Stimulated activated CD8-positive, alpha-beta memory T cell treated with anti-CD3 and anti-CD28 coated beads, Interleukin-4, amount 100 ng/mL, for 4 hours (primary cell): ENCODE data around the gene FOXP3.
"Not testable (repeated sequence)": the region's sequence is repeated elsewhere in the genome, so short reads cannot be mapped to it uniquely, and the experiment has no call there.

Source experiments
- DNase-seq, 2 donors: peaks; one replicate each; pipeline ENCODE4 v3.0.0-alpha.2; 2020; ENCODE audit warnings: low read depth in 2 of 2, low spot score in 1 of 2

FOXP3 gene

DNA sequence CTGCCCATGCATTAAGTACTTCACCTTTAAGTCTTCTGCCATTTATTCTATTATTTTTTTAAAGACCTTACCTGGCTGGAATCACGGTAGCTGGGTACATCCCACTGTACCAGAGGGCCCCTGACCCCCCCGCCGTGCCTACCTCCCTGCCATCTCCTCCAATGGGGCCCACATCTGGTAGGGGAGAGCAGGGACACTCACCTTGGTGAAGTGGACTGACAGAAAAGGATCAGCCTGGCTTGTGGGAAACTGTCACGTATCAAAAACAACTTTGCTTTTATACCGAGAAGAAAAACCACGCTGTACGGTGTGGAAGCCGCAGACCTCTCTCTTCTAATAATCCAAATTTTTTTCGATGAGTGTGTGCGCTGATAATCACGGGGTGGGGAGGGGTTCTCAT is at the start of gene FOXP3:
Gene FOXP3 (minus strand): TSS at position 251 of the 400 bp plus-strand sequence. CDS start 6,205 bp downstream, outside the sequence.
- DNase-seq = no peak

GRCh38 chrX:49312176-49312575 is 47.7 kb upstream of the FOXP3 start:
- no peak for DNase-seq

GRCh38 chrX:49310371-49310770 is 45.9 kb upstream of the FOXP3 start:
- DNase-seq = no peak

DNA sequence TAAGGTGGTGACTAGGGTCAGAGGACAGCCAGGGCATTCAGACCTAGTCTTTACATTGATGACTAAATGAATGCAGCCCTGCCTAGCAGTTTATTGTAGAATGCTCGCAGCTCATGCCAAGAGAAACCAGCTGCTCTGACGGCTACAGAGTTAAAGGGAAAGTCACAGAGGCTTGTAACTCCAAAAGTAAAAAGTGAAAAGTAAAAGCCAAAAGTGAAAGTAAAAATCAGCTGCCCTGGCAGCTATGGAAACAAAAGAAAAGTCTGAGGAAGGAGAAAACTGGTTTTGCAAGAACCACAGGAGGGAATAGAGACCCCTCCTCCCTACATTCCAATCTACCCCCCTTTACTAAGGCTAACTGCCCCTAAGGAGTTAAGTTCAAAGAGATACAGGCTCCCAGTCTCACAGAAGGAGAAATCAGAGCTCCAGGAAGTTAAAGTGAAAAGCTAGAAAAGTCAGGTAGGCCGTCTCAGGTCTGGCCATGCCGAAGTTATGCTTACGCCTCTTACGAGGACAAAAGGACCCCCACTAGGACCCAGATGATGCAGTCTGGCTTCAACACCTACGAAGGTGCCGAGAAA is 45.0 kb upstream of the FOXP3 start:
- DNase-seq = no peak

DNA sequence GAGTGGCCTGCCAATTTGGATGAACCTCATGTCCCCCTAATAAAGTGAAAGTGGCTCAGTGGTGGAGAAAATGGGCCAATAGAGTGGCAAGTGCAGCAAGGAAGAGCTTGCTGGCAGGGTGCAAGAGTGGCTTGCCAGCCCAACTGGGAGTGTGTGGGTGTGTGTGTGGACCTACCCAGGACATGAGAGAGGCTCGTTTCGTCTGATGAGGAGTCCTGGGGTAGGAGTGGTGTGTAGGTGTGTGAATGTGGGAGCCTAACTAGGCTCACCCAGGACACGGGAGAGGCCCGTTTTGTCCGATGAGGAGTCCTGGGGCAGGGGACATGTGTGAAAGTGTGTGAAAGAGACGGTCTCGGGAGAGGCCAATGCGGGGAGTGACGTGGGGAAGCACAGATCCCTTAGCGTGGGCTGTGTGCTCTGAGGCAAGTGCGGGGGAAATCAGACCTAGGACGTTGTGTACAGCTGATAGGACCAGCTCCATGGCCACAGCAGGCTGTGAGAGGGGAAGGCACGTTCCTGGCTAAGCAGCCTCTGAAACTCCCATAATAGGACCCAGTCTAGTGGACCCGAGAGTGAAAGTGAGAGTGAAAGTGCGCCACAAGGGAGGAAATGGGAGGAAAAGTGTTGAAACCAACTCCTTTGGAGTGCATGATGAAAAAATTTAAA is 44.2 kb upstream of the FOXP3 start:
- no peak for DNase-seq

GRCh38 chrX:49307775-49308174 is 43.3 kb upstream of the FOXP3 start:
- DNase-seq = not testable (repeated sequence)

DNA sequence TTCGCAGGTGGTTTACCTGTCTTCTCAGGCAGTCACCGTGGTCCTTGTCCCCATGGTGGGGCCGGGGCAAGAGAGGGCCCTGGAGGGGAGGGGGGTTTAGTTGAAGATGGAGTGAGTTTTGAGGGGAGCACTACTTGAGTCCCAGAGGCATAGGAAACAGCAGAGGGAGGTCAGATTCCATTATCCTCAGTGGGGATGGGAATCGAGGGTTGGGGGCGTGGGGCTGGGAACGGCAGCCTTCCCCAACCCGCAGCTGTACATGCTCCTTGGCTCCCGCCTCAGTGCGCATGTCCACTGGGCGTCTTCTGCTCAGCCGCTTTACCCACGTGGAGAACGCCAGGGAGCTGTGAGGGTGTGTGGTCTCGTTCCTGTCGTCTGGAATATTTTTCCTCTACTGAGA is 38.8 kb upstream of the FOXP3 start, which contains the start of gene GAGE10:
Gene GAGE10 (plus strand): TSS at position 301 of the 400 bp plus-strand sequence. CDS start 1,214 bp downstream, outside the sequence.
- DNase-seq = no peak

DNA sequence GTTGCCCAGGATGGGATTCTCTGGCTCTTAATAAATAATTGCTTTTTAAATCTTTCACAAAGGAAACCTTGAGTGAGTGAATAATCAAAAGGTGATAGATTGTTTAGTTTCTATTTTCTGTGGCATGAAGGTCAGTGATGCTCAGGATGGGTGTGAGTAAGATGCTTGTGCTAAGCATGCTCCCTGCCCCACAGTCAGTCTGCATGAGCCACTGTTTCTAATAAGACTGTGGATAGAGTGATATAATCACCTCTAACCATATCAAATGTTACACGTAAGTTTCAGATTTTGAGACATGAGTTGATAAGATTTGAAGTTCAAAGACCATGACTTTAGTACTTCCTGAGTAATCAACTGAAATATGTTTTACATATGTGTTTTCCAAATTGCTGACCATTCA is 36.2 kb upstream of the FOXP3 start:
- DNase-seq = no peak

- not testable (repeated sequence) for DNase-seq
Observed at GRCh38 chrX:49299293-49299692, 34.8 kb upstream of the FOXP3 start.

- no peak for DNase-seq
Observed at GRCh38 chrX:49292400-49293362, 28.2 kb upstream of the FOXP3 start.

DNA sequence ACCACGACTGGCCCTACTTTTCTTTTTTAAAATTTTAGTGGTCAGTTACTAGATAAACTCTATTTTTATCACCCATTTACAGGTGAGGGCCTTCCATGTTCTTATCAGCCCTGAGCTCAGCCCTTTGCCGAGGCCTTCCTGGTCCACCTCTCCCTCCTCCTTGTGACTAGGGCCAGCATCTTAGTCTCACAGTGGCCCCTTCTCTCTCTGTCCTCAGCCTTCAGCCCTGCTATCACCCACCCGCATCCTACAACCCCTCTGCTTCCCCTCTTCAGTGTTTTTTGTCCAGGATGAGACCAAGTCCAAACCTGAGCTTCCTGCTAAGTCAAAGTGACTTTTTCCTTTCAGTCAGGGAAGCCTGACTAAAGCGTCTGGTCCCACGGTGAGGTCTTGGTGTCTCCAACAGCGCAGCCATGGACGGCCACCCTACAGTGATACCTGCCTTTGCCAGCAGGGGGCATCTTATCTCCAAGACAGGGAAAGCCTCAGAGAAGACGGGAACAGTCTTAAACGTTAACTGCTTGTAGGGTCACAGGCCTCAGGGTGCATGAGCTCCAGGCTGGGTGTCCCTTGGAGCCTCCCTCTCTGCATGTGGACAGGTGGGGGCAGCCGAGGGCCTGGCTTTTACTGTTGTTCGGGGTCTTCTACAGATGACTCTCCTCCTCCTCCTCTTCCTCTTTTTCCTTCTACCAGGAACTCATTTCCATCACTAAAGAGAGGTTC is 27.3 kb upstream of the FOXP3 start:
- DNase-seq = peak in 1 of 2 donors; percentile 41

DNA sequence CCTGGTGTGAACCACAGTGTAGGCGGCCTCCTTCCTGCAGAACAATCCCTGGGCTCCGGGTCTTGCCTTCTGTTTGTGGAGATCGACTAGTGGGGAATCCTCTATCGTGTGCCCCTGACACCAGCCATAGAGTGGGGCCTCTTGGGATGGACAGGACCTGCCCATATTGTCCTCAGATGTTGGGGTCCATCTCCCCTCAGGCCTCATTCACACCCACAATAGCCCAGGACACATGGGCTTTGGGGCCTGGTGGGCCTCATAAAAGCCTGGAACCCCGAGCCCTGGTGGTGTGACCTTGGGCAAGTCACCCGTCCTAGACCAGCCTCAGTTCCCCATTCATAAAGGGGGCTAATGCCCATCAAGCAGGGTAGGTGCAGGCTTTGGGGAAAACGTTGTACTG is 25.7 kb upstream of the FOXP3 start:
- no peak for DNase-seq

- DNase-seq = no peak
Observed at GRCh38 chrX:49287665-49288064, 23.2 kb upstream of the FOXP3 start.

GRCh38 chrX:49286581-49286980 is 22.1 kb upstream of the FOXP3 start:
- DNase-seq = no peak

GRCh38 chrX:49286136-49286535 is 21.6 kb upstream of the FOXP3 start:
- DNase-seq = no peak

- no peak for DNase-seq
Observed at GRCh38 chrX:49284212-49284611, 19.7 kb upstream of the FOXP3 start.

DNA sequence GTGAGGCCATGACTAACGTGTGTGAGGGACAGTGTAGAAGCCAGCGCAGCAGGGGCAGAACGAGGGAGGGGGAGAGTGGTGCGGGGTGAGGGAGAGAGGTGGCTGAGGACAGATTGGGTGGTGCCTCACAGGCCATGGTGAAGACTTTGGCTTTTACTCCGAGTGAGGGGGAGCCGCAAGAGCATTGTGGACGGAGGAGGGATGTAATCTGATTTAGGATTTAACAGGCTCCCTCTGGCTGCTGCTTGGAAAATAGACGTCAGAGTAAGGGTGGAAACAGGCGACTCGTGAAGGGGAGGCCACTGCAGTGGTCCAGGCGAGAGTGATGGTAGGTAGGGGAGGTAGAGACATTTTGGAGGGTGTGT is 18.1 kb upstream of the FOXP3 start:
- no peak for DNase-seq

DNA sequence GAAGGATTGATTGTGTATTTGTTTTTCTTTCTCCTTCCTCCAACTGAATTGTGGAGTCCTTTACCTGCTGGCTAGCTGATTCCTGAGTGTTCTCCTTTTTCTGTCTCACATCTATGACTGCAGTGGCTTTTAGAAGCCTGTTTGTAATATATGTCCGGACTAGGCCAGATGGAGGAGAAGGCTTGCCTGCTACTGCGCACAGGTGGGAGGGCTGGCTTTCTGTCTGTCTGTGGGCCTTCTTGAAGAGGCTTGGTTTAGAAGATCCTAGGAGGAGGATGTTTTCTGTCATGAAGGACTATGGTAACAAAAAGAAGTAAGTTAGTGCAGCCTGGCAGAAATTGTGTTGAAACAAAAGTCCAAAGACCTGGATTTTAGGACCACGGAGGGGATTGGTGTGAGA is 13.6 kb upstream of the FOXP3 start:
- DNase-seq = no peak

DNA sequence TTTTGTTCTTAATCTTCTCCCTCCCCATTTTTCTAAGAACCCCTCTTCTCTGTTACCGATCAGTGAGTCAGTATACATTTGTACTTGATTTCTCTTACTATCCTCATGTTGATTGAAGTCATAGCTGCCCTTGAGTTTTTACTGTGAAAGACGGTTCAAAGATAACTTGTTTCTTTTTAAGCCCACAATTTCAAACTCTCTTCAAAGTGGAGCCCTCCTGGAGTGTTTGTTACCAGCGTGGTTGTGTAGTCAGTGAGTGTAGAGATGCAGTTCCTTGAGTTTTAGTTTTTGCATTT is 13.0 kb upstream of the FOXP3 start:
- DNase-seq = no peak

DNA sequence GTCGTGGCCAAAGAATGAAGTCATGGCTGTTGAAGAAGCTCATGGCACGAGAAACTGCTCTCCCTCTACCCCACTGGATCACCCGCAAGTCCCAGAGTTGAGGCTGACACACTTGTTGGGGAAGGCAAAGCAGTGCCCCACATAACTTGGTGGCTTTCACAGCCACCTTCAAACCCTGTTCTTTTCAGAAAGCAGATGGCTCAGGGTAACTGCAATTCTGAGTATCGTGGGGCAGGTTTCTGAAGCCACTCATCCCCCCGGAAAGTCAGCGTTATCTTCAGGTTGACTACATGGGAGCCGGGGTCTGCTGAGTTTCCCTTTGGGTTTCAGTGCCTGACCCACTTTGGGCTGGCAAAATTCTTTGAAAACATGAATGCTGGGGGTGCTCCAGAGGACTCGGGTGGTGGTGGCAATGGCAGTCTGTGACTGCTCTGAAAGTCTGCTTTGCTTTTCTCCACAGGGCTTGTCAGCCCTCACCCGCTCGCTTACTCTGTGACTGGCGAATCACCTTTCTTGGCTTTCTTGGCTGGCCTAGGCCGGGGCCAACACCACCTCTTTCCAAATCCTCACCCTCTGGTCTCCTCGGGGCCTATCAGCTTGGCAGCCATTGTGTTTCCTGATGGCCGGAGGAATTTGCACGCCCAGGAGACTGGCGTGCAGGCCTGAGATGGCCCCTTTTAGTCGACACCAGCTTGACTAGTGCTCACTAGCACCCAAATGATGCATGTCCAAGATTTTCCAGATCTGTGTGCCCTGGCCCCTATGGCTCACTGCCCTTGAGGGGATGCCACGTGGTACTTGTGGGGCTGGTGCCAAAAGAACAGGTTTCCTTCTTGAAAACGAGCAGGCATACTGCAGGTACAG is 12.4 kb upstream of the FOXP3 start:
- no peak for DNase-seq
